ENCODE results near the gene AMBRA1.
"Not testable (repeated sequence)": the region's sequence is repeated elsewhere in the genome, so short reads cannot be mapped to it uniquely, and the experiment has no call there.

The AMBRA1 gene

DNA sequence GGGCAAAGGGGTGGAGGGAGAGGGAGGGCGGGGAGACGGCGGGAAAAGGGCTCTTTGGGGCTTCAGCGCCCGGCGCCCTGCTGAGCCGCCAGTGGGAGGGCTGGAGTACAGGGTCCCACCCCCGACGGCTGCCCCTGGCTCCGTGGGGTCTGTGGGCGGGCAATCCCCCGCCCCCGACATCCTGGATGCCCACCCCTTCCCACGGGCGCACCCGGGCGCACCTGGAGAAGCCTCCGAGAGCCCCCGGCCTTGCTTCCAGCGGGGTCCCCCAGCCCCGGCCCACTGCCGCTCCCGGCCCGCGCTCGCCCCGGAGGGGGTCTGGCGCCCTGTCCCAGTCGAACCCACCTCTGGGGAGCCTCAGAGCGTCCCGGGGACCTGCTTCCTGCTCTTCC, 202.6 kb downstream of the AMBRA1 start:
- DNase-seq: no peak

DNA sequence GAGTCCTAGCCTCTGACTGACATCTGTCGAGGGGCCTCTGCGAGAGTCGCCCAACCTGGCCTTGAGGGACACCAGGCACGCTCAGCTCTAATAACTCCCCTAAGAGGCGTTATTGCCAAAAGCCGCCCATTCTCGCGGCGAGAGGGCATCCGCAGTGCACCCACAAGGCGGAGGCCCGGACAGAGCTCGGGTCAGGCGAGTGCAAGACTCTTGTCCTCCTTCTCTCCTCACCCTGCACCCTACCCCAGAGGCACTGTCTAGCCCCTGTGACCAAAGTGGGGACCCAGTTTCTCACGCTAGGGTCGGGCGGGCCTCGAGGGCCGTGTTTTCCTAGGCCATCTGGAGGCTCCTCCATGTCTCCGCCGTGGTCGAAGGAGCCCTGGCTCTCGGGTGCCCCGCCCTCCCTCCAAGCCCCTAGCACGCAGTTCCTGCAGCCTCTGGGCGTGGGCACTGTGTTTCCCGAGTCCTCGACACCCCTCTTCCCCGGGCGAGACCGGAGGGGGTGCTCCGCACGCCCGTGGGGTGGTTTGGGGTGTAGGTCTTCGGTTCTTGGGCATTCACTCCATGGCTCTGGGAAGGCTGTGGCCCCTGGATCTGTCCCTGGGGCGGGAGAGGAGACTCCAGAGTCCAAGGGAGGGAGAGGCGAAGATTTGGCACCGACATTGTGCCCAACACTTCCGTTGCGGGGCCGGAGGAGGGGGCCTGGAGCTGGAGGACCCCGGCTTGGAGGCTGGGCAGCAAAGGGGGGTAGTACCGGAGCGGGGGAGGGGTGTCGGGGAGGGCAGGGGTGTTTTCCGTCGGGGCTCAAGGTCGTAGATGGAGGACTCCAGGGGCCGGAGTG, 203.3 kb downstream of the AMBRA1 start:
- DNase-seq: no peak

DNA sequence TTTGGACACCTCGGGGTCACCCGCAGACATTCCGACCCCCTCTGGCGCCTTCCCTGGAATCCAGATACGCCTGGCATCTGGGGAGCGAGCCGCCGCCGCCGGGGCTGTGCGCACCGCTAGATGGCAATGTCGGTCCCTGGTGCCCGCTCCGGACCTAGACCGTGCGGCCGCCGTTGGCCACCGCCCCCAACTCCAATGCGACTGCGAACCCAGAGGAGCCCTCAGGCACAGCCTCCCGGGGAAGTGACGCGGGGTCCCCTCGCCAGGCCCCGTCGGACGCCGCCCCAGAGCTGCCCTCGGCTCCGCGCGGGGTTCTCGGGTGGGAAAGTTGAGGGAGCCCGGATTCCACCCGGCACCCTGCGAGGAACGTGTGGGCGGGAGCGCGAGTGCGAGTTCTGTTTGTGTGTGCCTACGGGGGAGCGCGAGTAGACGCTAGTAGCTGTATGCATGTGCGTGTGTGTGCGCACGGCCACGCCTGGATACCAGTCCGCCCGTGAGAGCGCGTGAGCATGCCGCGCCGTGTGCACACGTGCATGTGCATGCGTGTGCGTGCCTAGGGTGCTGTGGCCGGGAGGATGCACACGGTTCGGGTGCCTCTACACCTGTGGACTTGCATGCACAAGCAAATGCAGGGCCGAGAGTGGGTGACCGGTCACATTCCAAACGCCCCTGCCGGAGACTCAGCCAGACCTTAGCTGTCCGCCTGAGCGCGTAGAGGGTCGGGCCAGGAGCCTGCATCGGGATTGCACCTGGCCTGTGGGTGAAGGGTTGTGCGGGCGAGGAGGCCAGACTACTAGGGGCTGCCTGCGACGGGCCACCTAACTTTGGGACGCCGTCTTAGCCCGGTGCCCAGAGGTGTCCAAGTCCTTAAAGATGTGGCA, 204.1 kb downstream of the AMBRA1 start:
- peak; percentile 79 for DNase-seq

DNA sequence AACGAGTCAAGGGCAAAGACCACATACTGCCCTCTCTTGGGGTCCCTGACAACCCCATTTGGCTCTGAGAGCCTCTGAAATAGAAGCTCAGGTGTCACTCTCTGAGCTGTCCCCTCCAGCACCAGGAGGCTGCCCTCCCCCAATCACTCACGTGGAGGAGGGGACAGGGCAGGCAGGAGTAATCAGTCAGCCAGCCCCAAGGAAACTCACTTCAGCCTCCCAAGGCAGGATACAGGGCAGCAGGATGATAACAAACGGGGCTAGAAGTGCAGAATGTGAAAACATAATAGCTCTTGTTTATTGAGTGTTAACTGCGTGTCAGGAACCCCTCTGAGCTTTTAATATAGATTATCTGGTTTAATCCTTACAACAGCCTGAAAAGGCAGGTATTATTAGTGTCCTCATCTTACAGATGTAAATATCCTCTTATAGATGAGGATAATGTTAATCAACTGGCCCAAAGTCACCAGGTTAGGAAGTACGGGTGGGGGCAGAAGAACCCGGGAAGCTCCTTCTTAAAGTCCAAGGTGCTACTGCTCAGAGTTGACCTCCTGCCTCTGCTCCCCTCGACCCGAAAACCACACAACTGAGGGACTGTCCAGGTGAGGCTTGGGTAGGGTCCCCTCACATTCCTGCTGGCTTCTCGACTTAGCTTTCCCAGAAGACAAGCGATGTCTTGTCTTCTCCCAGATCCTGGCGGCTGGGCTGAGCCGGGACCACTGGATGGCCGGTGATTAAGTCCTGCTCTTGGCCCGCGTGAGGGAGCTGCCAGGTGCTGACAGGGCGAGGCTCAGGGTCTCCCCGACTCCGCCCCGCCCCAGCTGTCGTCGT, 205.0 kb downstream of the AMBRA1 start:
- no peak for DNase-seq

DNA sequence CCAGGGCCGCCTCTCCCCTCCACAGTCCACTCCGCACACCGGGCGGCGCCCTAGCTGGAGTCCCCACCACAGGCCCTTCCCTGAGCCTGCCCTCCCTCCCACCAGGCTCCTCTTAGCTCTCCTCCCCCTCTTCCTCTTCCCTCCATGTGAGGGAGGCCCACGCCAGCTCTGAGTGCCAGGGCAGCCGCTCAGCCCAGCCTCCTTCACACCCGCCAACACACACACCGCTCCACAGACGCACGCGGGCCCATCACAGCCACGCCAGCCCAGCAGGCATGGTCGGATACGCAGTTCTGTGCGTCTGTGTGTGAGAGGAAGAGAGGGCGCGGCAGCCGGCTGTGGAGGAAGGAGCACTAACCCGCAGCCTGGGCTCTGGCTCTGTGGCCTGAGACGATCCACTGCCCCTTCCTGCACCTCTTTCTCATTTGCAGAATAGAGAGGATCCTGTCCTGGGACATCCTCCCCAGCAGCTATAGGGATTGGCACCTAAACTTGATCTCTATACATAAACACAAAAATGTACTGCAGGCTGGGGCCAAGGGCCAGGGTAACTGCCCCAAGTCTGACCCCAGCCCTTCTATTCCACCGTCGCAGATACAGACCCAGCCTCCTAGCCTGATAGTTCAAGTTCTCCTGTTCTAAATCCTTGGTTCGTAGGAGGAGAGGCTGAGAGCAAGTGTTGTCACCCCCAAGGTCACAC, 205.8 kb downstream of the AMBRA1 start:
- no peak for DNase-seq

DNA sequence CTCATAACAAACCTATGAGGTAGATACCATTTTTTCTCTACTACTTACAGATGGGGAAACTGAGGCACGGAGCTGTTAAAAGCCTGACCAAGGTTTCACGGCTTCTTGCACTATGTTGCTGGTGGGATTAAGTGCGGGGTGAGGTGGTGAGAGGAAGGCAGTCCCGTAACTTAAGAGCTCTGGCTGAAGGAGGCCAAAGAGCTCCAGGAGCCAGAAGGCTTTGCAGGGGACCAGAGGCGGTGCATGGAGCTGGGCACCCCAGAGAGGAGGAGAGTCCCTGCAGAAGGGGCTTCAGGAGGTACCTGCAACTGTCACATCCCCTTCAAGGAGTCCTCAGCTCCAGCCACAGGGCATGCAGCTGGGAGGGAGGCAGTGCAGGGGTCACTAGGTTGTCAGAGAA, 206.4 kb downstream of the AMBRA1 start:
- DNase-seq: no peak

DNA sequence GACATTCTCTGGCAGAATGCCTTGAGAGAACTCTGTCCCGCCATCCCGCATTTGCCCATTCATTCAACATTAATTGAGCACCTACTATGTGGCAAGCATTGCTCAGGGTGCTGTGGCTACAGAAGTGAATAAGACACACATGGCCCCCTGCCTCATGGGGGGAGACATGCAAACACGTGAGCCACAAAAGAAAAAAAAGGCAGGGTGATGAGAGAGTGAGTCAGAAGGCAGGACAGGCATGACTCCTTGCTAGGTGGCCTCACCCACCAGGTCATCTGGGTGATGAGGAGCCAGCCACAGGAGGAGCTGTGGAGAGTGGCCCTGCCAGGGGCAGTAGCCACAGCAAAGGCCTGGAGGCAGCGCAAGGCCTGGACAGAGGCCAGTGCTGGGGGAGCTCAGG, 207.1 kb downstream of the AMBRA1 start:
- no peak for DNase-seq

DNA sequence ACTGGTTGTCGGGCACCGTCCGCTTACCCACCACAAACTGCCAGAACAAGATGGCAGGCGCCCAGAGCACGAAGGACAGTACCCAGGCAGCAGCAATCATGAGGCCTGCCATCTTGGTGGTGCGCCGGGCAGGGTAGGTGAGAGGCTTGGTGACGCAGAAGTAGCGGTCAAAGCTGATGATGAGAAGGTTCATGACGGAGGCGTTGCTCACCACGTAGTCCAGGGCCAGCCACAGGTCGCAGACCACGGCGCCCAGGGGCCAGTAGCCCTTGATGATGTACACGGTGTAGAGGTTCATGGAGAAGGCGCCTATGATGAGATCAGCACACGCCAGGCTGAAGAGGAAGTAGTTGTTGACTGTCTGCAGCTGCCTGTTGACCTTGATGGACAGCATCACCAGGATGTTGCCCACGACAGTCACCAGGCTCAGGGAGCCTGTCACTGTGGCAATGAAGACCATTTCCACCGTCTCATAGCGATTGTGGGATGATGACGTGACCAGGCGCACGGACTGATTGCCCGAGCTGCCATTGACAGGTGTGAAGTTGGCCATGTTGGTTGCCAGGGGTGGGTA, 207.7 kb downstream of the AMBRA1 start:
- DNase-seq: no peak

DNA sequence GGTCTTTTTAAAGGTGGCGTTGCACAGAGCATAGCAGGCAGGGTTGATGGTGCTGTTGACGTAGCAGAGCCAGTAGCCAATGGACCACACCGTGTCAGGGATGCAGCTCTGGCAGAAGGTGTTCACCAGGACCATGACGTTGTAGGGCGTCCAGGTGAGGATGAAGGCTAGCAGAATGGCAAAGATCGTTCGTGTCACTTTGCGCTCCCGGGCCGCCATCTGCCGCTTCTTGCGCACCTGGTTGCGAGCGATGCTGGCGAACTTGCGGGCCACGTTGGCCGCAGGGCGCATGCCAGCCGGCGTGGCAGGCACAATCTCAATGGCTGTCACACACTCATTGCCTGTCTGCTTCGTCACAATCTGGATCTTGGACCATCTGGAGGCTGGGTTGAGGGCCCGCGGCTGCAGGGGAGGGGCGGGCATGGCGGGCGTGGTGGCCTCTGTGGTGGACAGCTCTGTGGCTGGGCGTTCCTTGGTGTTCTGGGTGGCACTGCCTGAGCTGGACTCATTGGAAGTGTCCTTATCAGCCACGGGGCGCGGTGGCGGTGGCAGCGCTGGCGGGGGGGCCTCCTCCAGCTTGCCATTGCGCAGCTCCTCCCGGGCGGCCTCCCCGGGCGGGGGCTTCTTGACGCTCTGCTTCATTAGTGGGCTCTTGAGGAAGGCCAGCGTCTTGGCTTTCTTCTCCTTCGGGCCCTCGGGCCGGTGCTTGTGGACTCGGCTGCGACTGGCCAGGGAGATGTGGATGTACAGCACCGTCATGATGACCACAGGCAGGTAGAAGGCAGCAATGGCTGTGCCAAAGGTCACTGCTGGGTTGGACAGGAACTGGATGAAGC, 208.4 kb downstream of the AMBRA1 start:
- no peak for DNase-seq

DNA sequence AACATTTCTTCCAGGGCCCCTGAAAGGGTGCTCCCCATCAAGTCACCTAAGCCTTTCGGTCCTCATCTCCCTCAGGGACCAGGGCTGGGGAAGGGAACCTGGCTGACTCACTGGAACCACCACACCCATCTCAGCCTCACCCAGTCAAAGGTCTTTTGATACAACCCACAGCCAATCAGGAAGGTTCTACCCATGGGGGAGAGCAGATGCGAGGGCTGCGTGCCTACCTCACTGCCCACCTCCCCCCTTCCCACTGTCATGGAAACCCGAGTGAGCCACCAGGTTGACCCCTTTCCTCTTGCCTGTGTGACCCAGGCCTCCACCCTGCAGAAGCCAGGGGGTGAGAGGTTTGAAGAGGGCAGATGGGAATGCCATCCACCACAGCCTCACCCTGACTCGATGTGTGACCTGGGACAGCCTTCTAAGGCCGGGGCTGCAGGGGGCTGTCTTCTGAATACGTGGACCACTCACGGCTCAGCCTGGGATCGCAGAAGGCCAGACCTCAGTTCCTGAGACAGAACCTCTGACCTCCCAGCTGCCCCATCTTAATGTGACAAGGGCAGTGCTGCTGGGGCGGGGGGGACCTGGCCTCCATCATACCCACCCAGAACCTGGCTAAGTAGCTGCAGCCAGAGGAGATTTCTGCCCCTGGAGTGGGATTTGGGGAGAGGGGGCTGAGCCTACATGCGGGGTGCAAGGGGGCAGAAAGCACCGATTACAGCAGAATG, 209.7 kb downstream of the AMBRA1 start:
- DNase-seq: no peak

DNA sequence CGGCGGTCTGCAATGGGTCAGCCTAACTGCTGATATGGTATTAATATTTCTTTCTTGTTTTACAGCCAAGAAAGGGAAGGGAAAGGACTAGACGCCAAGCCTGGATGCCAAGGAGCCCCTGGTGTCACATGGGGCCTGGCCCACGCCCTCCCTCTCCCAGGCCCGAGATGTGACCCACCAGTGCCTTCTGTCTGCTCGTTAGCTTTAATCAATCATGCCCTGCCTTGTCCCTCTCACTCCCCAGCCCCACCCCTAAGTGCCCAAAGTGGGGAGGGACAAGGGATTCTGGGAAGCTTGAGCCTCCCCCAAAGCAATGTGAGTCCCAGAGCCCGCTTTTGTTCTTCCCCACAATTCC, 210.4 kb downstream of the AMBRA1 start:
- DNase-seq: no peak

DNA sequence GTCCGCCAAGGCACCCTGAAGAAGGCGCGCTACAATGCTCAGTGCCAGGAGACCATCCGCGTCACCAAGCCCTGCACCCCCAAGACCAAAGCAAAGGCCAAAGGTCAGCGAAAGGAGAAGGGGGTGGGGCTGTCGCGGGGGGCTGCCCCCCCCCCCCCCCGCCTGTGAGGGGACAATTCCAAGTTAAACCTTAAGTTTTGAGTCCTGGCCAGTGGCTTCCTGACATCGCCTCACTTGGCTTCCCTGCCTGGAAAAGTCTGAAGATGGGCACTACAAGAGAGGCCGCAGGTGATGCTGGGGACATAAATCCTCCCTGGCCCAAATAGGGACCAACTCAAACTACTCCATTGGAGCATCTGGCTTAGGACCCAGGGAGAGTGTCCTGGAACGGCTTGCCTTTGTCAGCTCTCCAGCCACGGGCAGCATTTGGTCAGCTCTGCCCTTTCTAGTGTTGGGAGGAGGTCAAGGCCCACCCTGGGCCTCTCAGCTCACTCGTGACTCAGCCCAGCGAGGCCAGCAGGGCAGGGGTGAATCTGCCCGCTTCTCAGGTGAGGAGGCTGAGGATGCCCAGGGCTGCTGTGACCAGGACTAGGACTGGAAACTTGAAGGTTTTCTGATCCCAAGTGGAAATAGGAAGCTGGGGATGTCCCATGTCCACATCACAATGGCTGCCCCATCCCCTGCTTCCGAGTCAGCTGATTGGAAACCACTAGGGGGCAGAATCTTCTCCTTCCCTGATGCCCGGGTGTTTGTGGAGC, 211.0 kb downstream of the AMBRA1 start:
- peak; percentile 49 for DNase-seq

DNA sequence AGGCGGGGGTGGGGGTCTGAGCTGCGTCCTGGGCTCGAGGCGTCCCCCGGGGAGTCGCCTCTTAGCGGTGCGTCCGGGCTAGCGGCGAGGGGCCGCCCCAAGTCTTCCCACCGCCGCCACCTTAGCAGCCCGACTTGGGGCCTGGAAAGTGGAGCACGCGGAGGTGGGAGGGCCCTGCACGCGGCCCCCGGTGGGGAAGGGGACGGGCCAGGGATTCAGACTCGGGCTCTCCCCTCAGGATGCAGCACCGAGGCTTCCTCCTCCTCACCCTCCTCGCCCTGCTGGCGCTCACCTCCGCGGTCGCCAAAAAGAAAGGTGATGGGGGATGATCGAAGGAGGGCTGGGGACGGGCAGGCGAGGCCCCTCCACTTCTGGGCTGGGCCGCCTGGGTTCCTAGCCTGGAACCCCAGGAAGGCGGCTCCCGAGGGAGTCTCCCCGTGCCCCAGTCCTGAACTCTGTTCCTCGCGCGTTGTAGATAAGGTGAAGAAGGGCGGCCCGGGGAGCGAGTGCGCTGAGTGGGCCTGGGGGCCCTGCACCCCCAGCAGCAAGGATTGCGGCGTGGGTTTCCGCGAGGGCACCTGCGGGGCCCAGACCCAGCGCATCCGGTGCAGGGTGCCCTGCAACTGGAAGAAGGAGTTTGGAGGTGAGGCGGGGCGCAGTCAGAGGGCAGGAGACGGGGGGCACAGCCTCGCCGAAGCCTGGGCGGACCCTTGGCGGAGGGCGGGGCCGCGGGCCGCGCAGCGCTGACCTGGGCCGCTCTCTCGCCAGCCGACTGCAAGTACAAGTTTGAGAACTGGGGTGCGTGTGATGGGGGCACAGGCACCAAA, 211.8 kb downstream of the AMBRA1 start:
- peak; percentile 47 for DNase-seq

DNA sequence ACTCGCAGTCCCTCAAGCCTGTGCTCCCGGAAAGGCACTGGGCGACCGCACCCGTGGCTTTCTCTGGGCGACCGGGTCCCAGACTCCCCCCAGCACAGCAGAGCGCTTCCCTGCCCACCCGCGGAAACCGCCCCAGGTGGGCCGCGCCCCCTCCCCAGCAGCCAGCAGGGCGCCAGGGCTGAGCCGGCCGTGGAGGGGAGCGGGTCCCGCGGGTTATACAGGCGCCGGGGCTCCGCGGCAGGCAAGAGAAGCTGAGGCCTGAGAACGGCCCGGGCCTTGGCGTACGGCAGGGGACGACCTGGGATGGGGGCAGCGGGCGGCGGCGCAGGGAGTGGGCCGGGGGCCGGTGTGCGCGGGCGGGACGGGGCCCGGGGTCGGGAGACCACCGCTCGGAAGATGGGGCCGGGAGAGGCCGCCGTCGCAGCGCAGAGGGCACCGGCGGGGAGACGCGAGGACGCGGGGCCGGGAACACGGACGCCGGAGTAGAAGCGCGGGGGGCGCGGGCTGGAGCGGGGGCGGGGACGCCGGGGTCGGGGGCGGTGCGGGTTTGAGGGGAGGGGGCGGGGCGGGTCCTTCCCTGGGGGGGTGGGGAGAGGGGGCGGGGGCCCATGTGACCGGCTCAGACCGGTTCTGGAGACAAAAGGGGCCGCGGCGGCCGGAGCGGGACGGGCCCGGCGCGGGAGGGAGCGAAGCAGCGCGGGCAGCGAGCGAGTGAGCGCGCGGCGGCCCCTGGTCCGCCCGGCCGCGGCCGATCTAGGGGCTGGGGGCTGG, 212.6 kb downstream of the AMBRA1 start, which contains the start of gene MDK:
MDK (plus strand) TSS at position 622 of the 771 bp plus-strand sequence. CDS start 389 bp downstream, outside the sequence.
- peak; percentile 58 for DNase-seq

DNA sequence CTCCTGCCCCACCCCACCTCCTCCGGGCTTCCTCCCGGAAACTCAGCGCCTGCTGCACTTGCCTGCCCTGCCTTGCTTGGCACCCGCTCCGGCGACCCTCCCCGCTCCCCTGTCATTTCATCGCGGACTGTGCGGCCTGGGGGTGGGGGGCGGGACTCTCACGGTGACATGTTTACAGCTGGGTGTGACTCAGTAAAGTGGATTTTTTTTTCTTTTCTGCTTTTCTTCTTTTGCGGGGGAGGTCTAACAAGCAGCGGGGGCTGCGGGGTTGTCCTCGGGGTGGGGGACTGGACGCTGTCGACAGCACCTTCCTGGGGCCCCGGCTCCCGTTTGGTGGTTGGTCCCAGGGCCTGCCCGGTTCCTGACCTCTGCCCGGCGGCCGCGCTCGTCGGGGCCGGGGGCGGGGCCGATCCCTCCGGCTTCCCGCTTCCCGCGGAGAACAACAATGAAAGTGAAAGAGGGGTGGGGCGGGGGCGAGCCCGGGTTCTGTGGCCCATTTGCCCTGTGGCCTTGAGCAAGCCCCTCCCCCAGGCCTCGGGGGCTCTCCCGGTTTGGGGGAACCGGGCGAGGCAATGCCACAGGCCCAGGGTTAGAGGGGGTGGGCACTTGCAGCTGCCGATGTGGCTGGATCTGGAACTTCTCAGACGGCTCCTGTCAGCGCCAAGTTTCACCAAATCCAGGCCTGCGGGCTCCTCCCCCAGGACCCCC, 213.3 kb downstream of the AMBRA1 start:
- DNase-seq: peak; percentile 65

DNA sequence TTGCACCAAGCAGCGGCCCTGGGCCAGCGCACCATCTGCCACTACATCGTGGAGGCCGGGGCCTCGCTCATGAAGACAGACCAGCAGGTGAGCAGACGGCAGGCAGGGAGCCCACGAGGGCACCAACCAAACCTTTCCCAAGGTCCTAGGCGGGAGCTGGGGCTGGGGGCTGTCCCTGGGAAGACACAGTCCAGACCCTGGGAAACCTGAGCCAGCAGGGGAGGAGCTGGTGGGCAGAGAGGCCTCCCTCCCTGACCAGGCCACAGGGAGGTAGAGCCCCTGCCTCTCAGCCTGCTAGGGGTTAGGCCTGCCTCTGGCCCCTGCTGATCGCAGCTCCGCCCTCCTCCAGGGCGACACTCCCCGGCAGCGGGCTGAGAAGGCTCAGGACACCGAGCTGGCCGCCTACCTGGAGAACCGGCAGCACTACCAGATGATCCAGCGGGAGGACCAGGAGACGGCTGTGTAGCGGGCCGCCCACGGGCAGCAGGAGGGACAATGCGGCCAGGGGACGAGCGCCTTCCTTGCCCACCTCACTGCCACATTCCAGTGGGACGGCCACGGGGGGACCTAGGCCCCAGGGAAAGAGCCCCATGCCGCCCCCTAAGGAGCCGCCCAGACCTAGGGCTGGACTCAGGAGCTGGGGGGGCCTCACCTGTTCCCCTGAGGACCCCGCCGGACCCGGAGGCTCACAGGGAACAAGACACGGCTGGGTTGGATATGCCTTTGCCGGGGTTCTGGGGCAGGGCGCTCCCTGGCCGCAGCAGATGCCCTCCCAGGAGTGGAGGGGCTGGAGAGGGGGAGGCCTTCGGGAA, 214.1 kb downstream of the AMBRA1 start:
- not testable (repeated sequence) for DNase-seq

All from NCI-H345 (cell line).